Measurements from ENCODE around the gene PHYH. TPM values are rescaled to one million over a fixed set of nuclear protein-coding genes. Genes with fewer than 3 reads are reported as not detected.

The PHYH gene
- total RNA-seq, 1 donor from 2014 or later: 20.4 TPM

GRCh38 chr10:13306103-13306502, 6.2 kb upstream of the PHYH start:
- TF ChIP-seq CTCF (IDR thresholded peaks at IDR 0.05; ENCODE audit: partially characterized antibody, unreplicated experiment): no peak
- peaks cover 2% of the 10 kb centered on the region for H3K27me3 Mint-ChIP-seq (ENCODE audit: unreplicated experiment)
- peak overlapping the region; percentile 17 for H3K4me3 Mint-ChIP-seq (ENCODE audit: unreplicated experiment)
- DNase-seq: no peak
- H3K36me3 Mint-ChIP-seq (ENCODE audit: unreplicated experiment): no peaks in the 10 kb centered on the region
- no peaks in the 10 kb centered on the region for H3K9me3 Mint-ChIP-seq (ENCODE audit: unreplicated experiment)
- peaks cover 5% of the 10 kb centered on the region for H3K4me1 Mint-ChIP-seq (ENCODE audit: low read depth, unreplicated experiment)
- H3K27ac Mint-ChIP-seq (ENCODE audit: unreplicated experiment): no peak overlapping the region

- H3K27ac Mint-ChIP-seq (ENCODE audit: unreplicated experiment): no peak overlapping the region
- H3K9me3 Mint-ChIP-seq (ENCODE audit: unreplicated experiment): peaks cover 5% of the 10 kb centered on the region
- no peaks in the 10 kb centered on the region for H3K36me3 Mint-ChIP-seq (ENCODE audit: unreplicated experiment)
- no peak for TF ChIP-seq CTCF (IDR thresholded peaks at IDR 0.05; ENCODE audit: partially characterized antibody, unreplicated experiment)
- DNase-seq: no peak
- H3K4me1 Mint-ChIP-seq (ENCODE audit: low read depth, unreplicated experiment): peaks cover 7% of the 10 kb centered on the region
- no peak overlapping the region for H3K4me3 Mint-ChIP-seq (ENCODE audit: unreplicated experiment)
- H3K27me3 Mint-ChIP-seq (ENCODE audit: unreplicated experiment): peaks cover 12% of the 10 kb centered on the region
Observed at GRCh38 chr10:13302821-13303555, 3.1 kb upstream of the PHYH start.

GRCh38 chr10:13298748-13299436, 972 bp downstream of the PHYH start:
- H3K9me3 Mint-ChIP-seq (ENCODE audit: unreplicated experiment): peaks cover 5% of the 10 kb centered on the region
- H3K27me3 Mint-ChIP-seq (ENCODE audit: unreplicated experiment): peaks cover 9% of the 10 kb centered on the region
- no peaks in the 10 kb centered on the region for H3K36me3 Mint-ChIP-seq (ENCODE audit: unreplicated experiment)
- TF ChIP-seq CTCF (IDR thresholded peaks at IDR 0.05; ENCODE audit: partially characterized antibody, unreplicated experiment): no peak
- no peak for DNase-seq
- H3K4me3 Mint-ChIP-seq (ENCODE audit: unreplicated experiment): peak overlapping the region; percentile 80
- peak overlapping the region; percentile 90 for H3K27ac Mint-ChIP-seq (ENCODE audit: unreplicated experiment)
- H3K4me1 Mint-ChIP-seq (ENCODE audit: low read depth, unreplicated experiment): peaks cover 7% of the 10 kb centered on the region

GRCh38 chr10:13296476-13296875, 3.4 kb downstream of the PHYH start:
- H3K27ac Mint-ChIP-seq (ENCODE audit: unreplicated experiment): no peak overlapping the region
- TF ChIP-seq CTCF (IDR thresholded peaks at IDR 0.05; ENCODE audit: partially characterized antibody, unreplicated experiment): no peak
- peaks cover 9% of the 10 kb centered on the region for H3K27me3 Mint-ChIP-seq (ENCODE audit: unreplicated experiment)
- DNase-seq: no peak
- H3K36me3 Mint-ChIP-seq (ENCODE audit: unreplicated experiment): peaks cover 3% of the 10 kb centered on the region
- H3K9me3 Mint-ChIP-seq (ENCODE audit: unreplicated experiment): peaks cover 5% of the 10 kb centered on the region
- H3K4me1 Mint-ChIP-seq (ENCODE audit: low read depth, unreplicated experiment): peaks cover 5% of the 10 kb centered on the region
- H3K4me3 Mint-ChIP-seq (ENCODE audit: unreplicated experiment): no peak overlapping the region

GRCh38 chr10:13294784-13295183, 5.1 kb downstream of the PHYH start:
- Mint-ChIP-seq H3K36me3 (ENCODE audit: unreplicated experiment) (peaks cover 3% of the 10 kb centered on the region), H3K4me1 (ENCODE audit: low read depth, unreplicated experiment) (peaks cover 2% of the 10 kb centered on the region), H3K4me3 (ENCODE audit: unreplicated experiment) (no peak overlapping the region), H3K27ac (ENCODE audit: unreplicated experiment) (no peak overlapping the region), H3K27me3 (ENCODE audit: unreplicated experiment) (peaks cover 4% of the 10 kb centered on the region), H3K9me3 (ENCODE audit: unreplicated experiment) (no peaks in the 10 kb centered on the region)
- no peak for DNase-seq
- TF ChIP-seq CTCF (IDR thresholded peaks at IDR 0.05; ENCODE audit: partially characterized antibody, unreplicated experiment): no peak
